ENCODE data around the gene CCNJL.

DNA sequence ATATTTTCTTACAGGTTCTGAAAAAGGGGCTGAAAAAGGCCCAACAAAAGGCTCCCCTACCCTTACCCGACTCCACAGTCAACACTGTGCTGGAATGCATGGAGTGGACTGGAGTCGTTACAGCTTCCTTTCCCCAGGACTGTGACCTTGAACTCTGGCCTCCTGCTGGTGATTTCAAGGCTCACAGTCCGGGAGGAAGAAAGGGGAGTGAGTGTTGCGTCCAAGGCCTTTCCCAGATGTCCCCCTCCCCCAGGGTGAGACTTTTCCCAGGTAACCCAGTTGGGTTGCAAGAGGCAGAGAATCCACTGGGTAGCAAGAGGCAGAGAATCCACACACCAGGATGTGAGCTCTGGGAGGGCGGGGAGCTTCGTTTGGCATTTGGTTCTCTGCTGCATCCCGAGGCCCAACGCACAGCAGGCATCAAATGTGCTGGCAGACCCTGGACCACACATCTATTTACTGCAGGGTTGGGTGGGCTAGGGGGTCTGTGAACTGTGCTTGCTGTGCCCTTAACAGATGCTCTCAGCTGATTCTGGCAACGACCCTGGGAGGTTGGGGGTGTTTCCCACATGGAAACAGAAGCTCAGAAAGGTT is 45.5 kb downstream of the CCNJL start:
- TF ChIP-seq, protein P1, sequence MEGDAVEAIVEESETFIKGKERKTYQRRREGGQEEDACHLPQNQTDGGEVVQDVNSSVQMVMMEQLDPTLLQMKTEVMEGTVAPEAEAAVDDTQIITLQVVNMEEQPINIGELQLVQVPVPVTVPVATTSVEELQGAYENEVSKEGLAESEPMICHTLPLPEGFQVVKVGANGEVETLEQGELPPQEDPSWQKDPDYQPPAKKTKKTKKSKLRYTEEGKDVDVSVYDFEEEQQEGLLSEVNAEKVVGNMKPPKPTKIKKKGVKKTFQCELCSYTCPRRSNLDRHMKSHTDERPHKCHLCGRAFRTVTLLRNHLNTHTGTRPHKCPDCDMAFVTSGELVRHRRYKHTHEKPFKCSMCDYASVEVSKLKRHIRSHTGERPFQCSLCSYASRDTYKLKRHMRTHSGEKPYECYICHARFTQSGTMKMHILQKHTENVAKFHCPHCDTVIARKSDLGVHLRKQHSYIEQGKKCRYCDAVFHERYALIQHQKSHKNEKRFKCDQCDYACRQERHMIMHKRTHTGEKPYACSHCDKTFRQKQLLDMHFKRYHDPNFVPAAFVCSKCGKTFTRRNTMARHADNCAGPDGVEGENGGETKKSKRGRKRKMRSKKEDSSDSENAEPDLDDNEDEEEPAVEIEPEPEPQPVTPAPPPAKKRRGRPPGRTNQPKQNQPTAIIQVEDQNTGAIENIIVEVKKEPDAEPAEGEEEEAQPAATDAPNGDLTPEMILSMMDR (conservative IDR thresholded peaks at IDR 0.05) = no peak
- no peak for TF ChIP-seq EZH2 (IDR thresholded peaks at IDR 0.05; ENCODE audit: low read depth)

Measured in PC-9 (cell line).